Naive thymus-derived CD4-positive, alpha-beta T cell (primary cell): Measurements from ENCODE around the gene OMP. TPM values are rescaled to one million over a fixed set of nuclear protein-coding genes. Genes with fewer than 3 reads are reported as not detected.

ENCODE experiments used
- ATAC-seq: fragments of 150-1000 bp; cut with Tn5 transposase; 2 replicates; pipeline ENCODE4 v1.10.0; 2021; ENCODE audit warnings: mild to moderate bottlenecking, moderate library complexity
- CTCF ChIA-PET: fragments of 350-600 bp; sonication (Branson Sonifier 250); formaldehyde crosslinking; loops from one replicate; lab custom pipeline; 2021; ENCODE audit warnings: antibody characterized with exemption; lab: Charles Lee
- POLR2A ChIA-PET: fragments of 350-600 bp; sonication (Branson Sonifier 250); formaldehyde crosslinking; loops from one replicate; lab custom pipeline; 2021; ENCODE audit warnings: antibody characterized with exemption, inconsistent platforms; lab: Charles Lee
- DNase-seq, 9 donors: peaks; one replicate each; pipeline versions ENCODE4 v3.0.0 to v3.0.0-alpha.2; 2020 to 2022; ENCODE audit warnings: mixed read lengths in 1 of 9
- H3K27ac ChIP-seq: one replicate; pipeline ENCODE4 v1.7.0; 2013; ENCODE audit warnings: mild to moderate bottlenecking, low read depth, low read length, moderate library complexity
- H3K27me3 ChIP-seq, 2 donors: one replicate each; pipeline ENCODE4 v1.7.0; 2013; ENCODE audit warnings: low read length in 2 of 2, mild to moderate bottlenecking in 2 of 2, moderate library complexity in 2 of 2; ENCODE audit not compliant: control insufficient read depth in 2 of 2, insufficient read depth in 2 of 2
- H3K36me3 ChIP-seq, 3 experiments: 1 replicate in 2 of 3; 2 replicates in 1 of 3; pipeline ENCODE4 v1.7.0; 2013; ENCODE audit warnings: low read length in 3 of 3, mild to moderate bottlenecking in 3 of 3, moderate library complexity in 1 of 3; ENCODE audit not compliant: insufficient read depth in 3 of 3, control insufficient read depth in 2 of 3
- H3K4me1 ChIP-seq, 2 donors: one replicate each; pipeline ENCODE4 v1.7.0; 2013; ENCODE audit warnings: low read length in 2 of 2, mild to moderate bottlenecking in 2 of 2, moderate library complexity in 1 of 2; ENCODE audit not compliant: control insufficient read depth in 2 of 2, insufficient read depth in 2 of 2
- H3K4me3 ChIP-seq: 2 replicates; pipeline ENCODE4 v1.7.0; 2013; ENCODE audit warnings: mild to moderate bottlenecking, low read length
- H3K9me3 ChIP-seq, 3 experiments: 1 replicate in 2 of 3; 2 replicates in 1 of 3; pipeline ENCODE4 v1.7.0; 2013; ENCODE audit warnings: low read length in 3 of 3; ENCODE audit not compliant: control insufficient read depth in 2 of 3
- H3K27ac Mint-ChIP-seq, 9 donors: one replicate each; pipeline ENCODE4 v1.8.0; 2020 to 2022; ENCODE audit warnings: mixed read lengths in 9 of 9, mild to moderate bottlenecking in 8 of 9, moderate library complexity in 5 of 9, inconsistent platforms in 2 of 9
- H3K27me3 Mint-ChIP-seq, 5 donors: one replicate each; pipeline ENCODE4 v1.8.0; 2021 to 2022; ENCODE audit warnings: mixed read lengths in 5 of 5, mild to moderate bottlenecking in 1 of 5
- H3K36me3 Mint-ChIP-seq, 5 donors: one replicate each; pipeline ENCODE4 v1.8.0; 2020 to 2022; ENCODE audit warnings: mixed read lengths in 5 of 5, mild to moderate bottlenecking in 3 of 5, inconsistent platforms in 1 of 5
- H3K4me1 Mint-ChIP-seq, 7 donors: one replicate each; pipeline ENCODE4 v1.8.0; 2020 to 2022; ENCODE audit warnings: mixed read lengths in 7 of 7, mild to moderate bottlenecking in 3 of 7, inconsistent platforms in 1 of 7
- H3K4me3 Mint-ChIP-seq, 10 donors: one replicate each; pipeline ENCODE4 v1.8.0; 2020 to 2022; ENCODE audit warnings: mild to moderate bottlenecking in 10 of 10, mixed read lengths in 10 of 10, moderate library complexity in 6 of 10, inconsistent platforms in 2 of 10
- H3K9me3 Mint-ChIP-seq, 11 donors: one replicate each; pipeline ENCODE4 v1.8.0; 2020 to 2022; ENCODE audit warnings: mixed read lengths in 11 of 11, mild to moderate bottlenecking in 4 of 11, inconsistent platforms in 1 of 11, moderate library complexity in 1 of 11
- intact Hi-C, 2 donors: fragments of 100-400 bp; cut with micrococcal nuclease; formaldehyde crosslinking; loops; one replicate each; pipeline ENCODE4 v1.15.1; 2023
- polyA plus RNA-seq, 2 donors: library from polyadenylated mRNA; unstranded; fragments of 300-500 nt; fragmentation: Illumina TruSeq; gene quantifications; one replicate each; pipeline ENCODE4 v1.2.3, GENCODE V29; 2021
- total RNA-seq, 6 experiments: library from RNA in 5 of 6; stranded (reverse) in 5 of 6; gene quantifications; 1 replicate in 5 of 6; 2 replicates in 1 of 6; pipeline ENCODE4 v1.2.3 and lab custom pipeline; 2021 to 2026

The OMP gene, protein sequence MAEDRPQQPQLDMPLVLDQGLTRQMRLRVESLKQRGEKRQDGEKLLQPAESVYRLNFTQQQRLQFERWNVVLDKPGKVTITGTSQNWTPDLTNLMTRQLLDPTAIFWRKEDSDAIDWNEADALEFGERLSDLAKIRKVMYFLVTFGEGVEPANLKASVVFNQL
- total RNA-seq: 1 to 10 TPM in 1 of 5 experiments, not detected in 4; 1.1 TPM
- not detected for polyA plus RNA-seq
- total RNA-seq (lab: John Stamatoyannopoulos, UW): not detected

GRCh38 chr11:77102246-77103210 is at the start of gene OMP:
Gene OMP, plus strand, starts transcription at chr11:77102840. Its CDS starts 0 bp downstream, at chr11:77102840.
- Mint-ChIP-seq H3K9me3 (peaks cover 0 to 4% (median 0%) of the 10 kb centered on the region in 11 donors), H3K4me3 (no peak within 1 kb of the TSS), H3K27ac (no peak within 1 kb of the TSS), H3K27me3 (no peaks in the 10 kb centered on the region), H3K36me3 (peaks cover 0 to 23% (median 3%) of the 10 kb centered on the region in 5 donors), H3K4me1 (peaks cover 0 to 5% (median 0%) of the 10 kb centered on the region in 7 donors)
- Histone ChIP-seq H3K27me3 (no peaks in the 10 kb centered on the region), H3K9me3 (no peaks in the 10 kb centered on the region), H3K36me3 (no peaks in the 10 kb centered on the region), H3K4me3 (no peak within 1 kb of the TSS), H3K27ac (no peak within 1 kb of the TSS), H3K4me1 (no peaks in the 10 kb centered on the region)
- DNase-seq: no peak
- intact Hi-C loops: no loop called here
- ATAC-seq: no peak
- ChIA-PET POLR2A (no interaction called here), CTCF (no interaction called here)

DNA sequence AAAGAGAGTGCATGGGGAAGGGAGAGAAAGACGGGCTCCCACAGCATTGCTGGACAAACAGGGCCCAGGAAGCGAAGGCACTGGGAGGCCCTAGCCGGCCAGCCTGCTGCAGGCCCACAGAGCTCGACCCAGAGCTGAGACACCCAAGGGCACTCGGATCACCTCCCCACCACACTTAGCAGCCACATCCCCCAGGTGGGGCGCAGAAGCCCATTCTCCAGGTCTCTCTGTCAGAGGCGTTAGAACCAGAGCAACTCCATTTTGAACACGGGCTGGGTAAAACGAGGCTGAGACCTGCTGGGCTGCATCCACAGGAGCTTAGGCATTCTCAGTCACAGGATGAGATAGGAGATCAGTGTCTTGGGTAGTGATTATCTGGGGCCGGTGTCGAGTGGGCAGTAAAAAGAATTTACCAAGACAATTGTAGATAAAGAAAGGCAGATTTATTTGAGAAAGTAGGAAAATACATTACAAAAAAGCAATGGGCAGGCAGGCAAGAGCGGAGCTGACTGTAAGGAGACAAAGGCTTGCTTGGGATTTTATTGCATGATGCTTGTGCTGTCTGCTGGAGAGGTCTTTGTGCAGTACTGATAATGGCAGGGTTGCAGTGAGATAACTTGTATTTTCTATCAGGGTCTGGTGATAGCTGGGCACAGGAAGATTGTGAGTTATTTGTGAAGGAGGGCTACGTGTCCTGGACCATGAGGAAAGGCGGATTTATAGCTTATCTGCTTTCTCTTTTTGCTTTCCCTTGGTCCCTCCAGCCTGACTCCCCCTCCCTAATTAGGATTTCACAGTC is 49.2 kb upstream of the OMP start:
- Mint-ChIP-seq H3K27me3 (peaks cover 0 to under 1% (median 0%) of the 10 kb centered on the region in 5 donors), H3K4me3 (no peak overlapping the region), H3K4me1 (no peaks in the 10 kb centered on the region), H3K36me3 (no peaks in the 10 kb centered on the region), H3K27ac (no peak overlapping the region), H3K9me3 (peaks cover 0 to 29% (median 9%) of the 10 kb centered on the region in 11 donors)
- DNase-seq (no peak), ATAC-seq (no peak)
- CTCF ChIA-PET: interaction anchor here (1.0 to 1.2 kb wide), 2 partner anchors 38 to 134 kb away, joined by 3 to 8 read pairs; no protein-coding TSS in a partner anchor
- Histone ChIP-seq H3K27ac (no peak overlapping the region), H3K9me3 (peaks cover 0 to 13% (median 0%) of the 10 kb centered on the region in 3 experiments), H3K4me1 (no peaks in the 10 kb centered on the region), H3K36me3 (no peaks in the 10 kb centered on the region), H3K4me3 (no peak overlapping the region), H3K27me3 (no peaks in the 10 kb centered on the region)
- POLR2A ChIA-PET: no interaction called here
- intact Hi-C loops: no loop called here

DNA sequence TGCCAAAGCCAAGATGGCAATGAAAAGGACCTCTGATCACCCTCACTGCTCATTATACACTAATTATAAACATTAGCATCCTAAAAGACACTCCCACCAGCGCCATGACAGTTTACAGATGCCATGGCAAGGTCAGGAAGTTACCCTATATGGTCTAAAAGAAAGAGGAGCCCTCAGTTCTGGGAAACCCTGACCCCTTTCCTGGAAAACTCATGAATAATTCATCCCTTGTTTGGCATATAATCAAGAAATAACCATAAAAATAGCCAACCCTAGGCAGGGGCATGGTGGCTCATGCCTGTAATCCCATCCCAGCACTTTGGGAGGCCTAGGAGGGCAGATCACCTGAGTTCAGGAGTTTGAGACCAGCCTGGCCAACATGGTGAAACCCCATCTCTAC is 48.6 kb upstream of the OMP start:
- no peaks in the 10 kb centered on the region for H3K4me1 ChIP-seq
- H3K9me3 ChIP-seq: peaks cover 0 to 13% (median 0%) of the 10 kb centered on the region in 3 experiments
- Mint-ChIP-seq H3K4me1 (no peaks in the 10 kb centered on the region), H3K9me3 (peaks cover 0 to 29% (median 9%) of the 10 kb centered on the region in 11 donors), H3K27me3 (peaks cover 0 to 6% (median 0%) of the 10 kb centered on the region in 5 donors), H3K27ac (no peak overlapping the region), H3K36me3 (no peaks in the 10 kb centered on the region), H3K4me3 (no peak overlapping the region)
- ATAC-seq (no peak), DNase-seq (no peak)
- CTCF ChIA-PET: interaction anchor here (1.2 kb wide), 1 partner anchor 37 kb away, joined by 8 read pairs; no protein-coding TSS in a partner anchor
- POLR2A ChIA-PET: no interaction called here
- H3K27me3 ChIP-seq: no peaks in the 10 kb centered on the region
- H3K4me3 ChIP-seq: no peak overlapping the region
- intact Hi-C loops: no loop called here
- no peaks in the 10 kb centered on the region for H3K36me3 ChIP-seq
- no peak overlapping the region for H3K27ac ChIP-seq

GRCh38 chr11:77055101-77055561 is 47.5 kb upstream of the OMP start:
- ChIA-PET POLR2A (no interaction called here), CTCF (interaction anchor here (0.7 kb wide), 2 partner anchors 35 to 1264 kb away, joined by 3 to 5 read pairs; no protein-coding TSS in a partner anchor)
- no peaks in the 10 kb centered on the region for H3K27me3 ChIP-seq
- no peak for ATAC-seq
- Mint-ChIP-seq H3K4me1 (no peaks in the 10 kb centered on the region), H3K9me3 (peaks cover 0 to 29% (median 9%) of the 10 kb centered on the region in 11 donors), H3K4me3 (no peak overlapping the region), H3K36me3 (no peaks in the 10 kb centered on the region), H3K27ac (peak overlapping the region in 1 of 9 donors; percentile 23), H3K27me3 (peaks cover 0 to 12% (median 0%) of the 10 kb centered on the region in 5 donors)
- no peaks in the 10 kb centered on the region for H3K36me3 ChIP-seq
- H3K27ac ChIP-seq: no peak overlapping the region
- H3K9me3 ChIP-seq: peaks cover 0 to 13% (median 0%) of the 10 kb centered on the region in 3 experiments
- no peak overlapping the region for H3K4me3 ChIP-seq
- intact Hi-C loops: no loop called here
- H3K4me1 ChIP-seq: no peaks in the 10 kb centered on the region
- DNase-seq: no peak

DNA sequence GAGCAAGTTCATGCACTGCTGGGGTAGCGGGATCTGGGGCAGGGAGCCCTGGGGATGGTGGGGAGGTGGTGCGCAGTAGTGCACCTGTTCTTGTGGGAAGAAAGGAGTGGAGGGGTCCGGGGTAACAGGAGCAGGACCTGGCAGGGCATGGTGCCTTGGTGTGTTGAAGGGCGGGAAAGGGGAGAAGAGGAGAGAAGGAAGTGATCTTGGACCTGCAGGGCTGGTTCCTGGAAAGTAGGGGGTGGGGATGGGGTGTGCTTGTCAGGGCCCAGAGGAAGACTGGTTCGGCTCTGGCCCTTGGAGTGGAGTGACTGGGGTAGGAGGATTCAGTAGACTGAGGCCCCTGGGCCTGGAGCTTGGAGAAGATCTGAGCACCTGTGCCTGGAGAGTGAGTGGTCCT is 46.7 kb upstream of the OMP start:
- Histone ChIP-seq H3K9me3 (peaks cover 0 to 13% (median 0%) of the 10 kb centered on the region in 3 experiments), H3K4me3 (no peak overlapping the region), H3K27ac (no peak overlapping the region), H3K27me3 (no peaks in the 10 kb centered on the region), H3K36me3 (no peaks in the 10 kb centered on the region), H3K4me1 (no peaks in the 10 kb centered on the region)
- Mint-ChIP-seq H3K27me3 (peaks cover 0 to 20% (median 0%) of the 10 kb centered on the region in 5 donors), H3K9me3 (peaks cover 0 to 29% (median 9%) of the 10 kb centered on the region in 11 donors), H3K36me3 (no peaks in the 10 kb centered on the region), H3K4me1 (no peaks in the 10 kb centered on the region), H3K4me3 (no peak overlapping the region), H3K27ac (no peak overlapping the region)
- ChIA-PET POLR2A (no interaction called here), CTCF (interaction anchor here (0.7 kb wide), 1 partner anchor 1265 kb away, joined by 5 read pairs; no protein-coding TSS in a partner anchor)
- ATAC-seq (no peak), DNase-seq (no peak)
- intact Hi-C loops: no loop called here

GRCh38 chr11:77056814-77057402 is 45.7 kb upstream of the OMP start:
- Mint-ChIP-seq H3K27me3 (peaks cover 0 to 28% (median 0%) of the 10 kb centered on the region in 5 donors), H3K36me3 (no peaks in the 10 kb centered on the region), H3K4me3 (no peak overlapping the region), H3K4me1 (no peaks in the 10 kb centered on the region), H3K27ac (no peak overlapping the region), H3K9me3 (peaks cover 0 to 34% (median 10%) of the 10 kb centered on the region in 11 donors)
- ChIA-PET POLR2A (no interaction called here), CTCF (no interaction called here)
- Histone ChIP-seq H3K9me3 (peaks cover 0 to 13% (median 0%) of the 10 kb centered on the region in 3 experiments), H3K27me3 (no peaks in the 10 kb centered on the region), H3K4me3 (no peak overlapping the region), H3K36me3 (no peaks in the 10 kb centered on the region), H3K27ac (no peak overlapping the region), H3K4me1 (no peaks in the 10 kb centered on the region)
- DNase-seq: no peak
- intact Hi-C loops: no loop called here
- no peak for ATAC-seq
